WTC11 (cell line): ENCODE results near the gene DRC1.

Experiments used
- FOXJ3 ChIP-seq: sonication (generic); formaldehyde crosslinking; IDR thresholded peaks from 2 replicates; pipeline ENCODE4 v1.9.0; 2021; ENCODE audit warnings: missing genetic modification reagents, mild to moderate bottlenecking, borderline replicate concordance
- SP1 ChIP-seq: sonication (generic); formaldehyde crosslinking; conservative IDR thresholded peaks from 2 replicates; pipeline ENCODE4 v1.8.1; 2022; ENCODE audit warnings: missing genetic modification reagents
- USF2 ChIP-seq: sonication (generic); formaldehyde crosslinking; IDR thresholded peaks from 2 replicates; pipeline ENCODE4 v1.8.1; 2023; ENCODE audit warnings: mild to moderate bottlenecking, missing genetic modification reagents, moderate library complexity
- TF ChIP-seq, protein P1 (sequence below): fragments of 200-600 bp; IDR thresholded peaks from 2 replicates; pipeline ENCODE4 v1.8.0; 2022; ENCODE audit warnings: antibody characterized with exemption

DNA sequence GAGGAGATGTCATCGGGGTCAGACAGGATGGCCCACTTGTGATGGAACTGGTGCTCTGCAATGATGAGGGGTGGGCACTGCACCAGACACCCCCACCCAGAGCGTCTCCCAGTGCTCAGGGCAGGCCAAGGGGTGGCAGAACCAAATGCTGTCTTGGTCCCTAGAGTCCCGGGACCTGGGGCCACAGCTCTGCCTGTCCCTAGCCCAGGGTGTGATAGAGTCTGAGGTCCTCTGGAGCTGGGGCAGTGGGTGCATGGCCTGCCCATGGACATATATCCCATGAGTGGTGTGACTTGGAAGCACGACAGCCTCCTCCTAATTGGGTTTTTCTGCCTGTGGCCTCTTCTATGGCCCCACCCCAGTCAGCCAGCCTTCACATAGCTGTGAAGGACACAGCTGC lies 82.9 kb downstream of the DRC1 start:
- TF ChIP-seq, protein P1, sequence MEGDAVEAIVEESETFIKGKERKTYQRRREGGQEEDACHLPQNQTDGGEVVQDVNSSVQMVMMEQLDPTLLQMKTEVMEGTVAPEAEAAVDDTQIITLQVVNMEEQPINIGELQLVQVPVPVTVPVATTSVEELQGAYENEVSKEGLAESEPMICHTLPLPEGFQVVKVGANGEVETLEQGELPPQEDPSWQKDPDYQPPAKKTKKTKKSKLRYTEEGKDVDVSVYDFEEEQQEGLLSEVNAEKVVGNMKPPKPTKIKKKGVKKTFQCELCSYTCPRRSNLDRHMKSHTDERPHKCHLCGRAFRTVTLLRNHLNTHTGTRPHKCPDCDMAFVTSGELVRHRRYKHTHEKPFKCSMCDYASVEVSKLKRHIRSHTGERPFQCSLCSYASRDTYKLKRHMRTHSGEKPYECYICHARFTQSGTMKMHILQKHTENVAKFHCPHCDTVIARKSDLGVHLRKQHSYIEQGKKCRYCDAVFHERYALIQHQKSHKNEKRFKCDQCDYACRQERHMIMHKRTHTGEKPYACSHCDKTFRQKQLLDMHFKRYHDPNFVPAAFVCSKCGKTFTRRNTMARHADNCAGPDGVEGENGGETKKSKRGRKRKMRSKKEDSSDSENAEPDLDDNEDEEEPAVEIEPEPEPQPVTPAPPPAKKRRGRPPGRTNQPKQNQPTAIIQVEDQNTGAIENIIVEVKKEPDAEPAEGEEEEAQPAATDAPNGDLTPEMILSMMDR = no peak
- TF ChIP-seq USF2 (CRISPR knock-in tag) = no peak
- no peak for TF ChIP-seq FOXJ3 (CRISPR knock-in tag)
- TF ChIP-seq SP1 (CRISPR knock-in tag) = no peak
